Activated T-cell treated with anti-CD3 and anti-CD28 coated beads for 4 hours (primary cell): ENCODE measurements around the gene MAS1L.

ENCODE experiments used
- DNase-seq: peaks from one replicate; pipeline ENCODE4 v3.0.0-alpha.2; 2020

MAS1L gene

GRCh38 chr6:29510202-29510601 lies 22.4 kb upstream of the MAS1L start:
- no peak for DNase-seq

- no peak for DNase-seq
These were observed 22.0 kb upstream of the MAS1L start for GRCh38 chr6:29509711-29510110.

- no peak for DNase-seq
These were observed 21.5 kb upstream of the MAS1L start for GRCh38 chr6:29509239-29509638.

- DNase-seq: no peak
These were observed 19.6 kb upstream of the MAS1L start for GRCh38 chr6:29507319-29507718.

- DNase-seq: no peak
These were observed 18.8 kb upstream of the MAS1L start for GRCh38 chr6:29506446-29507067.

GRCh38 chr6:29505808-29506207 lies 18.1 kb upstream of the MAS1L start:
- no peak for DNase-seq

GRCh38 chr6:29504961-29505360 lies 17.2 kb upstream of the MAS1L start:
- no peak for DNase-seq

GRCh38 chr6:29502597-29502996 lies 14.8 kb upstream of the MAS1L start:
- DNase-seq: no peak

- DNase-seq: no peak
These were observed 14.4 kb upstream of the MAS1L start for GRCh38 chr6:29502181-29502580.

- DNase-seq: no peak
These were observed 13.3 kb upstream of the MAS1L start for GRCh38 chr6:29501106-29501505.

- DNase-seq: no peak
These were observed 12.8 kb upstream of the MAS1L start for GRCh38 chr6:29500594-29500993.

GRCh38 chr6:29499704-29500103 lies 11.9 kb upstream of the MAS1L start:
- no peak for DNase-seq

- no peak for DNase-seq
These were observed 9.2 kb upstream of the MAS1L start for GRCh38 chr6:29496961-29497360.

- no peak for DNase-seq
These were observed 7.8 kb upstream of the MAS1L start for GRCh38 chr6:29495571-29495970.

GRCh38 chr6:29494131-29494530 lies 6.4 kb upstream of the MAS1L start:
- no peak for DNase-seq

GRCh38 chr6:29493261-29493660 lies 5.5 kb upstream of the MAS1L start:
- no peak for DNase-seq

GRCh38 chr6:29491574-29491973 lies 3.8 kb upstream of the MAS1L start:
- no peak for DNase-seq

GRCh38 chr6:29490552-29490951 lies 2.8 kb upstream of the MAS1L start:
- no peak for DNase-seq

- no peak for DNase-seq
These were observed 2.3 kb upstream of the MAS1L start for GRCh38 chr6:29490055-29490454.

GRCh38 chr6:29489286-29489685 lies 1.5 kb upstream of the MAS1L start:
- DNase-seq: no peak

- no peak for DNase-seq
These were observed 1.1 kb upstream of the MAS1L start for GRCh38 chr6:29488874-29489273.

- DNase-seq: no peak
These were observed 625 bp downstream of the MAS1L start for GRCh38 chr6:29487131-29487530.

- DNase-seq: no peak
These were observed 1.2 kb downstream of the MAS1L start for GRCh38 chr6:29486577-29486976.

- no peak for DNase-seq
These were observed 4.0 kb downstream of the MAS1L start for GRCh38 chr6:29483735-29484134.

- DNase-seq: no peak
These were observed 4.6 kb downstream of the MAS1L start for GRCh38 chr6:29483186-29483585.

- DNase-seq: no peak
These were observed 8.2 kb downstream of the MAS1L start for GRCh38 chr6:29479560-29479959.
